ENCODE measurements around the gene ENO2. TPM values are rescaled to one million over a fixed set of nuclear protein-coding genes. Genes with fewer than 3 reads are reported as not detected.

ENO2 gene
- polyA plus RNA-seq, 1 of the 3 experiments (the other 2 are of a cell fraction) = 50.6 TPM

GRCh38 chr12:6944381-6945186, 30.2 kb downstream of the ENO2 start:
- Histone ChIP-seq H3K36me3 (replicated peaks in 1 of 2; ENCODE audit: control insufficient read depth in 1 of 2, insufficient read depth in 2 of 2, low read length in 1 of 2) (peaks cover 17 to 18% of the 10 kb centered on the region in 2 experiments), H3K27me3 (ENCODE audit: insufficient read depth) (no peaks in the 10 kb centered on the region), H3K79me2 (ENCODE audit: insufficient read depth) (peaks cover 10% of the 10 kb centered on the region; the same call in 1 of the 2 replicates), H3K4me1 (ENCODE audit: control insufficient read depth in 1 of 2, insufficient read depth in 2 of 2, low read depth in 1 of 2, low read length in 1 of 2) (peaks cover 6 to 13% of the 10 kb centered on the region in 2 experiments; a peak in 3 of 4 replicates), H3K4me3 (ENCODE audit: low read depth in 2 of 2, low read length in 1 of 2) (peak overlapping the region; percentile 67 to 72), H3K9me2 (no peaks in the 10 kb centered on the region), H3K9me3 (no peaks in the 10 kb centered on the region), H3K27ac (ENCODE audit: low read depth in 2 of 2, low read length in 1 of 2) (peak overlapping the region; percentile 89 to 98), H3K4me2 (peak overlapping the region; percentile 87), H3K9ac (peak overlapping the region; percentile 72), H2AFZ (ENCODE audit: low read depth) (no peak overlapping the region), H3F3A (replicated peaks; ENCODE audit: insufficient read depth) (peaks cover 47% of the 10 kb centered on the region), H4K20me1 (ENCODE audit: insufficient read depth) (no peaks in the 10 kb centered on the region)
- under 1% methylated on average over 43 of the region's 48 CpGs for WGBS (ENCODE audit: low lambda C conversion rate)
- peak; percentile 93 for DNase-seq
- POLR2A ChIA-PET = interaction anchor here (0.6 to 4.6 kb wide), 27 partner anchors 9 to 860 kb away, joined by 3 to 82 read pairs (median 5); partner anchors contain the start of genes ATN1, C1R, C1RL and CDCA3
- CTCF ChIA-PET = interaction anchor here (0.7 to 6.5 kb wide), 44 partner anchors 10 to 696 kb away, joined by 3 to 114 read pairs (median 5); partner anchors contain the start of genes ATN1, C1R, C1RL and COPS7A
- TF ChIP-seq USF2 (IDR thresholded peaks at IDR 0.05; ENCODE audit: borderline replicate concordance, low read depth, low read length) (no peak), EZH2phosphoT487 (IDR thresholded peaks at IDR 0.05; ENCODE audit: borderline replicate concordance, low read depth) (no peak), ZBTB33 (IDR thresholded peaks at IDR 0.05; ENCODE audit: borderline replicate concordance, low read depth) (no peak), CTCF (IDR thresholded peaks at IDR 0.05) (peak; percentile 76), YY1 (IDR thresholded peaks at IDR 0.05; ENCODE audit: low read depth) (0 out of 2 replicates have a peak, but pooled peaks have one; percentile 33), POLR2AphosphoS5 (IDR thresholded peaks at IDR 0.05; ENCODE audit: low read depth, low read length) (no peak), IRF3 (IDR thresholded peaks at IDR 0.05; ENCODE audit: low read depth, low read length) (no peak), FOXM1 (IDR thresholded peaks at IDR 0.05; ENCODE audit: low read depth) (no peak), MEF2A (IDR thresholded peaks at IDR 0.05; ENCODE audit: borderline replicate concordance, low read depth) (no peak), RFX5 (IDR thresholded peaks at IDR 0.05; ENCODE audit: low read length) (0 out of 2 replicates have a peak, but pooled peaks have one; percentile 8), RCOR1 (IDR thresholded peaks at IDR 0.05; ENCODE audit: low read length) (peak; percentile 31; the same call in 1 of the 2 replicates), TCF12 (IDR thresholded peaks at IDR 0.05) (no peak), FOSL2 (IDR thresholded peaks at IDR 0.05; ENCODE audit: borderline replicate concordance, low read depth) (no peak), TEAD4 (IDR thresholded peaks at IDR 0.05; ENCODE audit: borderline replicate concordance, insufficient read depth) (no peak), NFIC (IDR thresholded peaks at IDR 0.05; ENCODE audit: borderline replicate concordance) (peak; percentile 51), GABPA (IDR thresholded peaks at IDR 0.05; ENCODE audit: low read depth) (peak; percentile 40; the same call in 1 of the 2 replicates), EP300 (IDR thresholded peaks at IDR 0.05; ENCODE audit: borderline replicate concordance in 1 of 2, low read depth in 1 of 2, low read length in 1 of 2) (no peak), NRF1 (IDR thresholded peaks at IDR 0.05; ENCODE audit: low read depth, low read length) (0 out of 2 replicates have a peak, but pooled peaks have one; percentile 4), TAF1 (IDR thresholded peaks at IDR 0.05; ENCODE audit: borderline replicate concordance, low read depth, low read length) (peak; percentile 30; the same call in 1 of the 2 replicates), REST (IDR thresholded peaks at IDR 0.05; ENCODE audit: low read depth, low read length) (no peak), RAD21 (IDR thresholded peaks at IDR 0.05; ENCODE audit: low read length) (peak; percentile 82)

Data from SK-N-SH (cell line).